Hematopoietic multipotent progenitor cell treated with erythropoietin and hydrocortisone succinate and interleukin-3 and kit ligand, for 17 days (in vitro differentiated cells): ENCODE results near the gene DIAPH3.

Experiments used
- DNase-seq: peaks from one replicate; pipeline ENCODE4 v3.0.0-alpha.2; 2015; ENCODE audit warnings: low spot score

Gene DIAPH3

DNA sequence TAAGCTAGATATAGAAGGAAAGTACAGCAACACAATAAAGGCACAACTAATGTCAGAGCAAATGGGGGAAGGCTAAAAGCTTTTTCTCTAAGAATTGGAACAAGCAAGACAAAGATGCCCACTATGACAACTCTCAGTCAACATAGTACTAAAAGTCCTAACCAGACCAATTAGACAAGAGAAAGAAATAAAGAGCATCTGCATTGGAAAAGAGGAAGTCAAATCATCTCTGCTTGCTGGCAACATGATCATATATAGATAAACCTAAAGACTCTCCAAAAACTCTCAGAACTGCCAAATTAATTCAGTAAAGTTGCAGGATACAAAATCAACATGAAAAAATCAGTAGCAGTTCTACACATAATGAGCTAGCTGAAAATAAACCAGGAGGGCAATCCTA lies 542.0 kb downstream of the DIAPH3 start:
- DNase-seq: no peak
